ENCODE measurements around the gene TCP11L2. TPM values are rescaled to one million over a fixed set of nuclear protein-coding genes. Genes with fewer than 3 reads are reported as not detected.
"Not testable (repeated sequence)": the region's sequence is repeated elsewhere in the genome, so short reads cannot be mapped to it uniquely, and the experiment has no call there.

Gene TCP11L2
- total and polyA plus RNA-seq, 2 of the 8 experiments (the other 6 are each of a cell fraction or from before 2014, with no cell fraction given) = 2.1 to 7.1 TPM

DNA sequence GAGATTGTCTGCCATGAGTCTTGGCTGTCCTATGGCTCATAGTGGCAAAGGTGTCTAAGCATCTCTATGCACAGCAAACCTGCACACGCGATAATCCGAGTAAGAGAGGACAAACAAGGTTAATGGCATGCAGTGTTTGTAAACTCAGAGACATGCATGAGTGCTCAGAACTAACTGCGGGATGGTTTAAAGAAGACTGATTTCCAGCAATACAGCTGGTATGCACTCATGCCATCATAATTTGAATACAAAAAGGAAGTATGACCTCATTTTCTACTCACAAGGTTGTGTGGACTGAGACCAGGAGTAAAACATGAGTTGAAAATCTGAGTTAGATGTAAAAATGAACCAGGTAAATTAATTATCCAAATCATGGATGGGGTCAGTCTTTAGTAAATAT is 16.6 kb upstream of the TCP11L2 start (continued):
- TF ChIP-seq BACH1 (IDR thresholded peaks at IDR 0.05; ENCODE audit: low read length) (no peak), SRF (IDR thresholded peaks at IDR 0.05; ENCODE audit: low read depth, low read length) (no peak), PHF8 (conservative IDR thresholded peaks at IDR 0.05; ENCODE audit: low read depth, low read length) (no peak), CEBPB (IDR thresholded peaks at IDR 0.05; ENCODE audit: low read depth, low read length) (no peak), TAF7 (optimal IDR thresholded peaks at IDR 0.05; ENCODE audit: borderline replicate concordance, low read depth, low read length) (no peak), NRF1 (IDR thresholded peaks at IDR 0.05; ENCODE audit: low read depth, low read length) (no peak), KDM5A (IDR thresholded peaks at IDR 0.05; ENCODE audit: low read length) (no peak), JUND (IDR thresholded peaks at IDR 0.05; ENCODE audit: low read length) (no peak), NANOG (IDR thresholded peaks at IDR 0.05; ENCODE audit: insufficient read depth, low read depth, low read length, poor library complexity, severe bottlenecking) (no peak)
- TF ChIP-seq, protein P1, sequence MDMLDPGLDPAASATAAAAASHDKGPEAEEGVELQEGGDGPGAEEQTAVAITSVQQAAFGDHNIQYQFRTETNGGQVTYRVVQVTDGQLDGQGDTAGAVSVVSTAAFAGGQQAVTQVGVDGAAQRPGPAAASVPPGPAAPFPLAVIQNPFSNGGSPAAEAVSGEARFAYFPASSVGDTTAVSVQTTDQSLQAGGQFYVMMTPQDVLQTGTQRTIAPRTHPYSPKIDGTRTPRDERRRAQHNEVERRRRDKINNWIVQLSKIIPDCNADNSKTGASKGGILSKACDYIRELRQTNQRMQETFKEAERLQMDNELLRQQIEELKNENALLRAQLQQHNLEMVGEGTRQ (IDR thresholded peaks at IDR 0.05; ENCODE audit: low read length) = no peak

DNA sequence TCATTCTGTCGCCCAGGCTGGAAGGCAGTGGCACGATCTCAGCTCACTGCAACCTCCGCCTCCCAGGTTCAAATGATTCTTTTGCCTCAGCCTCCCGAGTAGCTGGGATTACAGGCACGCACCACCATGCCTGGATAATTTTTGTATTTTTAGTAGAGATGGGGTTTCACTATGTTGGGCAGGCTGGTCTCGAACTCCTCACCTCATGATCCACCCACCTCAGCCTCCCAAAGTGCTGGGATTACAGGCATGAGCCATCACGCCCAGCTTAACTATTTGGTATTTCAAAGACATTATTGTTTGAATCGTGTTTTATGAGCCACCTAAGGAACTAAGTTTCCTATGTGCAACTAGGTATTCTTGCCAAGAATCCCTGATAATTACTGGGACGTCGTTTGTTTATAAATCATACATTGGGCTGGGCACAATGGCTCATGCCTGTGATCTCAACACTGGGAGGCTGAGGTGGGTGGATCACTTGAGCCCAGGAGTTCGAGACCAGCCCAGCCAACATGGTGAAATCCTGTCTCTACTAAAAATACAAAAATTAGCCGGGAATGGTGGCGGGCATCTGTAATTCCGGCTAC is 15.9 kb upstream of the TCP11L2 start:
- H3K18ac ChIP-seq (ENCODE audit: extremely low read depth, low read length); H4K5ac ChIP-seq (ENCODE audit: insufficient read length, low read depth, low read length); H3K79me1 ChIP-seq (ENCODE audit: low read depth, low read length); H3K4ac ChIP-seq (replicated peaks; ENCODE audit: insufficient read length, low read depth, low read length); H3K4me3 ChIP-seq (ENCODE audit: extremely low read depth in 1 of 4, insufficient read depth in 2 of 4, low read depth in 3 of 4, low read length in 4 of 4); H3K36me3 ChIP-seq (ENCODE audit: control insufficient read depth in 2 of 4, insufficient read depth in 4 of 4, low read length in 3 of 4); H3K79me2 ChIP-seq (ENCODE audit: control insufficient read depth in 1 of 2, insufficient read depth in 2 of 2, low read length in 2 of 2); H2BK120ac ChIP-seq (replicated peaks; ENCODE audit: low read depth, low read length); H3K14ac ChIP-seq (ENCODE audit: insufficient read length); H4K8ac ChIP-seq (ENCODE audit: extremely low read depth, insufficient read depth, low read length); H2AK5ac ChIP-seq (ENCODE audit: low read depth, low read length); H3K4me2 ChIP-seq (ENCODE audit: insufficient read depth in 1 of 2, low read depth in 2 of 2, low read length in 2 of 2); H3K56ac ChIP-seq (replicated peaks; ENCODE audit: insufficient read length, low read depth, low read length); DNase-seq (ENCODE audit: low read depth in 1 of 2, low spot score in 2 of 2); H2BK20ac ChIP-seq (ENCODE audit: low read length); H2BK5ac ChIP-seq (ENCODE audit: low read depth, low read length); H4K20me1 ChIP-seq (replicated peaks in 1 of 2; ENCODE audit: control insufficient read depth in 1 of 2, insufficient read depth in 2 of 2, low read length in 2 of 2); FAIRE-seq; H3K4me1 ChIP-seq (replicated peaks in 1 of 4; ENCODE audit: control insufficient read depth in 3 of 4, insufficient read depth in 4 of 4, low read length in 3 of 4); H3K23me2 ChIP-seq (ENCODE audit: low read depth, low read length); H3K23ac ChIP-seq (ENCODE audit: insufficient read length); H3K9me3 ChIP-seq (ENCODE audit: insufficient read depth in 2 of 2, low read depth in 1 of 2, low read length in 1 of 2); H2BK15ac ChIP-seq (ENCODE audit: low read length); H4K91ac ChIP-seq (replicated peaks; ENCODE audit: insufficient read length, low read length); H2AFZ ChIP-seq (ENCODE audit: low read length); POLR2A ChIA-PET (ENCODE audit: partially characterized antibody); H2BK12ac ChIP-seq (ENCODE audit: low read depth, low read length); H3K27me3 ChIP-seq (replicated peaks in 1 of 4; ENCODE audit: control insufficient read depth in 3 of 4, extremely low read depth in 1 of 4, insufficient read depth in 3 of 4, low read length in 3 of 4); H3K9ac ChIP-seq (replicated peaks in 1 of 4; ENCODE audit: extremely low read depth in 1 of 4, low read depth in 3 of 4, low read length in 3 of 4); H3K27ac ChIP-seq (ENCODE audit: low read depth, low read length): not testable (repeated sequence)
- CTCF ChIA-PET (ENCODE audit: partially characterized antibody) = interaction anchor here (0.6 to 5.7 kb wide), 4 partner anchors 30 to 710 kb away, joined by 3 to 125 read pairs (median 4); no protein-coding TSS in a partner anchor
- WGBS, 2 experiments (ENCODE audit: extremely low coverage in 1 of 2, insufficient coverage in 1 of 2, insufficient read length in 1 of 2, insufficient replicate concordance in 2 of 2, low coverage in 1 of 2, low lambda C conversion rate in 2 of 2, missing lambda C conversion rate in 1 of 2) = 86% methylated on average over 14 of the region's 14 CpGs; no CpG with 5 or more reads in 1 of the 2 experiments
